ENCODE data around the gene CMTM3. TPM values are rescaled to one million over a fixed set of nuclear protein-coding genes. Genes with fewer than 3 reads are reported as not detected.

CMTM3 gene
- total RNA-seq (2014; rRNA removed; shearing (Covaris generic); ENCODE audit: low replicate concordance), result 19.7 and 21.1 TPM in 2 replicates

- Histone ChIP-seq H3K36me3 (ENCODE audit: insufficient read depth, low read length) (no peaks in the 10 kb centered on the region), H3K4me2 (ENCODE audit: low read depth, low read length, poor library complexity, severe bottlenecking) (peak within 1 kb of the TSS; percentile 86), H3K9me3 (ENCODE audit: low read length) (peaks cover 5% of the 10 kb centered on the region; the same call in 1 of the 2 replicates), H3K27ac (ENCODE audit: low read length) (no peak within 1 kb of the TSS; the same call in 1 of the 2 replicates), H3K4me3 (ENCODE audit: low read length) (peak within 1 kb of the TSS; percentile 65), H4K20me1 (ENCODE audit: insufficient read depth, low read depth, low read length) (peaks cover 24% of the 10 kb centered on the region; the same call in 1 of the 2 replicates), H3K27me3 (ENCODE audit: low read length) (no peaks in the 10 kb centered on the region; the same call in 1 of the 2 replicates), H3K9ac (ENCODE audit: low read length) (peak within 1 kb of the TSS; percentile 72), H2AFZ (ENCODE audit: low read length) (peak within 1 kb of the TSS; percentile 31; the same call in 1 of the 2 replicates), H3K4me1 (ENCODE audit: low read length) (peaks cover 71% of the 10 kb centered on the region), H3K79me2 (ENCODE audit: low read length) (no peaks in the 10 kb centered on the region), H3K9me2 (replicated peaks; ENCODE audit: insufficient read depth, low read length) (no peaks in the 10 kb centered on the region)
- peak; percentile 81 for DNase-seq
Measured at GRCh38 chr16:66604376-66605176, at the start of gene CMTM3. Gene CMTM3, plus strand, starts transcription at chr16:66604704. Its CDS starts 102 bp downstream, at chr16:66604806.

- Histone ChIP-seq H3K27ac (ENCODE audit: low read length) (no peak overlapping the region), H3K27me3 (ENCODE audit: low read length) (no peaks in the 10 kb centered on the region), H3K79me2 (ENCODE audit: low read length) (0 out of 2 replicates have a peak, but pooled peaks cover 7% of the 10 kb centered on the region), H3K4me2 (ENCODE audit: low read depth, low read length, poor library complexity, severe bottlenecking) (no peak overlapping the region), H3K9ac (ENCODE audit: low read length) (no peak overlapping the region), H2AFZ (ENCODE audit: low read length) (no peak overlapping the region), H3K9me3 (ENCODE audit: low read length) (no peaks in the 10 kb centered on the region), H3K4me1 (ENCODE audit: low read length) (no peaks in the 10 kb centered on the region), H3K36me3 (ENCODE audit: insufficient read depth, low read length) (peaks cover 12% of the 10 kb centered on the region; the same call in 1 of the 2 replicates), H3K4me3 (ENCODE audit: low read length) (no peak overlapping the region), H4K20me1 (ENCODE audit: insufficient read depth, low read depth, low read length) (no peaks in the 10 kb centered on the region), H3K9me2 (replicated peaks; ENCODE audit: insufficient read depth, low read length) (no peaks in the 10 kb centered on the region)
- DNase-seq, result no peak
Measured at GRCh38 chr16:66560107-66560506, 44.4 kb upstream of the CMTM3 start.

GRCh38 chr16:66561381-66562080 lies 43.0 kb upstream of the CMTM3 start:
- no peak for DNase-seq
- Histone ChIP-seq H3K4me2 (ENCODE audit: low read depth, low read length, poor library complexity, severe bottlenecking) (no peak overlapping the region), H2AFZ (ENCODE audit: low read length) (no peak overlapping the region), H3K36me3 (ENCODE audit: insufficient read depth, low read length) (peaks cover 15% of the 10 kb centered on the region; the same call in 1 of the 2 replicates), H3K9ac (ENCODE audit: low read length) (no peak overlapping the region), H3K27ac (ENCODE audit: low read length) (no peak overlapping the region), H3K4me3 (ENCODE audit: low read length) (no peak overlapping the region), H3K27me3 (ENCODE audit: low read length) (no peaks in the 10 kb centered on the region), H3K9me2 (replicated peaks; ENCODE audit: insufficient read depth, low read length) (no peaks in the 10 kb centered on the region), H4K20me1 (ENCODE audit: insufficient read depth, low read depth, low read length) (no peaks in the 10 kb centered on the region), H3K79me2 (ENCODE audit: low read length) (0 out of 2 replicates have a peak, but pooled peaks cover 3% of the 10 kb centered on the region), H3K4me1 (ENCODE audit: low read length) (no peaks in the 10 kb centered on the region), H3K9me3 (ENCODE audit: low read length) (no peaks in the 10 kb centered on the region)

- H4K20me1 ChIP-seq (ENCODE audit: insufficient read depth, low read depth, low read length), result no peaks in the 10 kb centered on the region
- H3K4me2 ChIP-seq (ENCODE audit: low read depth, low read length, poor library complexity, severe bottlenecking), result no peak overlapping the region
- DNase-seq, result no peak
- no peak overlapping the region for H3K4me3 ChIP-seq (ENCODE audit: low read length)
- H3K9ac ChIP-seq (ENCODE audit: low read length), result no peak overlapping the region
- H3K9me2 ChIP-seq (replicated peaks; ENCODE audit: insufficient read depth, low read length), result no peaks in the 10 kb centered on the region
- H3K4me1 ChIP-seq (ENCODE audit: low read length), result no peaks in the 10 kb centered on the region
- no peak overlapping the region for H3K27ac ChIP-seq (ENCODE audit: low read length)
- 0 out of 2 replicates have a peak, but pooled peaks cover 2% of the 10 kb centered on the region for H3K79me2 ChIP-seq (ENCODE audit: low read length)
- no peak overlapping the region for H2AFZ ChIP-seq (ENCODE audit: low read length)
- H3K9me3 ChIP-seq (ENCODE audit: low read length), result no peaks in the 10 kb centered on the region
- peaks cover 15% of the 10 kb centered on the region; the same call in 1 of the 2 replicates for H3K36me3 ChIP-seq (ENCODE audit: insufficient read depth, low read length)
- no peaks in the 10 kb centered on the region for H3K27me3 ChIP-seq (ENCODE audit: low read length)
Measured at GRCh38 chr16:66562409-66562808, 42.1 kb upstream of the CMTM3 start.

GRCh38 chr16:66562986-66563385 lies 41.5 kb upstream of the CMTM3 start:
- Histone ChIP-seq H4K20me1 (ENCODE audit: insufficient read depth, low read depth, low read length) (no peaks in the 10 kb centered on the region), H2AFZ (ENCODE audit: low read length) (no peak overlapping the region), H3K9me3 (ENCODE audit: low read length) (no peaks in the 10 kb centered on the region), H3K79me2 (ENCODE audit: low read length) (no peaks in the 10 kb centered on the region), H3K27me3 (ENCODE audit: low read length) (no peaks in the 10 kb centered on the region), H3K9me2 (replicated peaks; ENCODE audit: insufficient read depth, low read length) (no peaks in the 10 kb centered on the region), H3K9ac (ENCODE audit: low read length) (no peak overlapping the region), H3K36me3 (ENCODE audit: insufficient read depth, low read length) (peaks cover 15% of the 10 kb centered on the region; the same call in 1 of the 2 replicates), H3K4me1 (ENCODE audit: low read length) (no peaks in the 10 kb centered on the region), H3K4me2 (ENCODE audit: low read depth, low read length, poor library complexity, severe bottlenecking) (no peak overlapping the region), H3K27ac (ENCODE audit: low read length) (no peak overlapping the region), H3K4me3 (ENCODE audit: low read length) (no peak overlapping the region)
- no peak for DNase-seq

GRCh38 chr16:66563574-66564334 lies 40.8 kb upstream of the CMTM3 start:
- H3K4me3 ChIP-seq (ENCODE audit: low read length), result no peak overlapping the region
- H3K27me3 ChIP-seq (ENCODE audit: low read length), result no peaks in the 10 kb centered on the region
- no peaks in the 10 kb centered on the region for H3K9me2 ChIP-seq (replicated peaks; ENCODE audit: insufficient read depth, low read length)
- DNase-seq, result no peak
- no peak overlapping the region for H2AFZ ChIP-seq (ENCODE audit: low read length)
- H3K27ac ChIP-seq (ENCODE audit: low read length), result no peak overlapping the region
- no peak overlapping the region for H3K4me2 ChIP-seq (ENCODE audit: low read depth, low read length, poor library complexity, severe bottlenecking)
- H4K20me1 ChIP-seq (ENCODE audit: insufficient read depth, low read depth, low read length), result no peaks in the 10 kb centered on the region
- no peaks in the 10 kb centered on the region for H3K79me2 ChIP-seq (ENCODE audit: low read length)
- H3K9me3 ChIP-seq (ENCODE audit: low read length), result no peaks in the 10 kb centered on the region
- H3K4me1 ChIP-seq (ENCODE audit: low read length), result no peaks in the 10 kb centered on the region
- H3K36me3 ChIP-seq (ENCODE audit: insufficient read depth, low read length), result peaks cover 12% of the 10 kb centered on the region; the same call in 1 of the 2 replicates
- no peak overlapping the region for H3K9ac ChIP-seq (ENCODE audit: low read length)

- Histone ChIP-seq H4K20me1 (ENCODE audit: insufficient read depth, low read depth, low read length) (no peaks in the 10 kb centered on the region), H3K4me2 (ENCODE audit: low read depth, low read length, poor library complexity, severe bottlenecking) (no peak within 1 kb of the TSS), H2AFZ (ENCODE audit: low read length) (no peak within 1 kb of the TSS), H3K36me3 (ENCODE audit: insufficient read depth, low read length) (peaks cover 8% of the 10 kb centered on the region; the same call in 1 of the 2 replicates), H3K9me2 (replicated peaks; ENCODE audit: insufficient read depth, low read length) (no peaks in the 10 kb centered on the region), H3K79me2 (ENCODE audit: low read length) (no peaks in the 10 kb centered on the region), H3K4me3 (ENCODE audit: low read length) (no peak within 1 kb of the TSS), H3K9ac (ENCODE audit: low read length) (no peak within 1 kb of the TSS), H3K27ac (ENCODE audit: low read length) (no peak within 1 kb of the TSS), H3K9me3 (ENCODE audit: low read length) (no peaks in the 10 kb centered on the region), H3K27me3 (ENCODE audit: low read length) (no peaks in the 10 kb centered on the region), H3K4me1 (ENCODE audit: low read length) (no peaks in the 10 kb centered on the region)
- DNase-seq, result no peak
Measured at GRCh38 chr16:66566051-66566901, 38.2 kb upstream of the CMTM3 start, which contains the start of gene CMTM1. Gene CMTM1, plus strand, starts transcription at chr16:66566439. Its CDS starts 75 bp downstream, at chr16:66566514.
